NCI-H187 treated with DMSO at 0.1 percent for 48 hours (cell line): ENCODE data around the gene ZNF628.

Experiments used
- DNase-seq: peaks from one replicate; lab custom pipeline; 2025; lab: John Stamatoyannopoulos, UW

The ZNF628 gene

DNA sequence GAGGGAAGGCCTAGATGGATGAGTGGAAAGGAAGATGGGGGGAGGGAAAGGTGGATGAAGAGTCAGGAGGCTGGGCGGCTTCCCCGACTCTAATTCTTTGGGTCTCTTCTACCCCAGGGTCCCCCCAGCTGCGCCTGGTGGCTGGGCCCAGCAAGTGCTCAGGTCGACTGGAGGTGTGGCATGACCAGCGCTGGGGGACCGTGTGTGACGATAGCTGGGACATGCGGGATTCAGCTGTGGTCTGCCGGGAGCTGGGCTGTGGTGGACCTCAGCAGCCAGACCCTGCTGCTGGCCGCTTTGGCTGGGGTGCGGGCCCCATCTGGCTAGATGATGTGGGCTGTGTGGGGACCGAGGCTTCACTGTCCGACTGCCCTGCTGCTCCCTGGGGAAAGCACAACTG is 21.3 kb downstream of the ZNF628 start:
- no peak for DNase-seq

DNA sequence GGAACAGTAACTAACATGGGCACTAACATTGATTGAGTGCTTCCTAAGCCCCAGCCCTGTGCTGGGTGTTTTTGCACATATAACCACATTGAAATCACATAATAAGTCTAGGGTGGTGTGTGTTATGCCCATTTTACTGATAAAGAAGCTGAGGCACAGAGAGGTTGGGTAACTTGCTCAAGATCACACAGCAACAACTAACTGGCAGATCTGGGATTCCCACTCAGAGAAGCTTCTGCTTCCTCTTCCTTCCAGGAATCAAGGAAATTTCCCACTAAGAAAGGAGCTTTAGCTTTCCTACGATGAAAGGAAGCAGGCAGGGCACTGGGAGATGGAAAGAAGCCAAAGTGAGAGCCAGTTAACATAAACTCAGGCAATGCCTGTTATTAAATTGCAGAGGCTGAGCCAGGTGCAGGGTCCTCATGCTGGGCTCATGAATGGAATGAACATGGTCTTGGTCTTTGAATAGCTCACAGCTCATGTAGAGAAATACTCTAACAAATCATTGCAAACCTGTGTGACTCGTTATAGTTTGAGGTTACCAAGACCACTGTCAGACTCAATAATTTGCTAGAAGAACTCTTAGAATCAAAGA is 21.9 kb downstream of the ZNF628 start:
- no peak for DNase-seq

DNA sequence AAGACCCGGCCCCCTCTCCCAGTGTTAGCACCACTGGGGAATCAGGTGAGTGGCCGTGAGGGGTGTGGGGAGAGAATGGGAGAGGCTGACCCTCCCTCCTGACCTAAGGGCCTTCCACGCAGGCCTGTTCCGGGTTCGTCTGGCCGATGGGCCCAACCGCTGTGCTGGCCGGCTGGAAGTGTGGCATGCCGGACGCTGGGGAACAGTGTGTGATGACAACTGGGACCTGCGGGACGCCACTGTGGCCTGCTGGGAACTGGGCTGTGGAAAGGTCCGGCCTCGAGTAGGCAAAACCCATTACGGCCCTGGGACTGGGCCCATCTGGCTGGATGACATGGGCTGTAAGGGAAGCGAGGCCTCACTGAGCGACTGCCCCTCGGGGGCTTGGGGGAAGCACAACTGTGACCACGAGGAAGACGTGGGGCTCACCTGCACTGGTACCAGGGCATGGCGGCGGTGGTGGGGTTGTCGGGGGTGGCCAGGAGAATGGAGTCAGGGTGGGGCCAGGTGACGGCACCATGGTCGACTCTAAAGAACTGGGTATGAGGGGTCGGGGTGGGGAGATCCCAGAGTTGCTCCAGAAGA is 24.0 kb downstream of the ZNF628 start:
- no peak for DNase-seq

DNA sequence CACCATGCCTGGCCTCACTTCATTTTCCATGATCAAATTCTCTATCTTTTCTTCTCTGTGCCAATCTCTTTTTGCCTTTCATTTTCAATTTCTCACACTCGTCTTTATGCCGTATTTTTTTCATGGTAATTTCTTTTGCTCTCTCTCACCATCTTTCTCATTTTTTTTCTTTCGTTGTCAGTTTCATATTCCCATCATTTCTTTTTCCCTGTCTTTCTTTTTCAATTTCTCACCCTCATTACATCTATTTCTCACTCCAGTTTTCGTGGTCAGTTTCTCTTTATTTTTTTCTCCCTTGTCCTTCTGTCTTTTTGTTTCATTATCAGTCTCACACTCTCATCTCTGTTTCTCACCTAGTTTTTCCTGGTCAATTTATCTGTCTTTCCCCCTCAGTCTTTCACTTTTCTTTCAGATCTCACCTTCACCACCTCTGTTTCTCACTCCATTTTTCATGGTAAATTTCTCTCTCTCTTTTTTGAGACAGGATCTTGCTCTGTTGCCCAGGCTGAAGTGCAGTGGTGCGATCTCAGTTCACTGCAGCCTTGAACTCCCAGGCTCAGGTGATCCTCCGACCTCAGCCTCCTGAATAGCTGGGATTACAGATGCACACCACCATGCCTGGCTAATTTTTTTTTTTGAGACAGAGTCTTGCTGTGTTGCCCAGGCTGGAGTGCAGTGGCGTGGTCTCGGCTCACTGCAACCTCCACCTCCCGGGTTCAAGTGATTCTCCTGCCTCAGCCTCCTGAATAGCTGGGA is 26.0 kb downstream of the ZNF628 start:
- DNase-seq = no peak

DNA sequence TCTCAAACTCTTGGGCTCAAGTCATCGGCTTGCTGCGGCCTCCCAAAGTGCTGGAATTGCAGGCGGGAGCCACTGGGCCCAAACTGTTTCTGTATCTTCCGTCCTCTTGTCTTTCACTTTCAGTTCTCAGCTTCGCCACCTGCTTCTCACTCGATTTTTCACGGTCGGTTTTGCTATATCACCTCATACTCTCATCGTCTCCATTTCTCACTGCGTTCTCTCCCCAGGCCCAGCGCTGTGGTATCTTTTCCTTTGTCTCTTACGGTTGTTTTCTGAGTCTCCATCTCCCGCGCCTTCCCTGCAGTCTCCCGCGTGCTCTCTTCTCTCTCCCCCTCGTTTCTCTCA is 26.7 kb downstream of the ZNF628 start:
- DNase-seq = no peak

DNA sequence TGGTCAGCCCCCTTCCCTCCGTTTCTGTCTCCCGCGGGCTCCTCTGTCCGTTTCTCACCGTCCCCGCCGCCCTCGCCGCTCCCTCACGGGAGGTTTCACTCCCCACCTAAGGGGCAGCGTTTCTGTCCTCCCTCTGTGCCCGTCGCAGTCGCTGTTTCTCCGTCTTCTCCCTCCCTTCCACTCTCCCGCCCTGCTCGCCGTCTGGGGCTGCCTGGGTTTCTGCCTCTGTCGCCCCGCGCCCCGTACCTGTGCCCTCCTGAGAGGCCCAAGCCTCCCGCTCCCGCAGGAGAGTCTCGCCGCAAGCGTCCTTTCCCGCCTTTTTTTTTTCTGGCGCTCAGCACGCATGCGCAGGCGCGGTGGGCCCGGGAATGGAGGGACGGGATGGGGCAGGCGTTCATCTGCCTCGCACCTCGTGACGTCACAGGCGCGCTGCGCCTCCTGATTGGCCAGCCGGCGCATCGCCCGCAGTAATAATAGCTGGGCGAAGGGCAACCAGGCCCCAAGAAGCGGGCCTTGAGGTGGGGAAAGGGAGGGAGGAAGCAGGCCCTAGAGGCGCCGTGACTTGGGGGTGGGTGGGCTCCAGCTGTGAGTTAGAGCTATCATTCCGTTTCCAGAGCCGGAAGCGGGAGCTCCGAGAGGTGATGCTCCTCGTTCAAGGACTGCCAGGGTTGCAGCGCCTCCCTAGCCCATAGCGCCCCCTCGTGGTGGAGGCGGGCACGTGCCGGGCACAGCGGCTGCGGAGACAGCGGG is 27.3 kb downstream of the ZNF628 start:
- peak; percentile 41 for DNase-seq

DNA sequence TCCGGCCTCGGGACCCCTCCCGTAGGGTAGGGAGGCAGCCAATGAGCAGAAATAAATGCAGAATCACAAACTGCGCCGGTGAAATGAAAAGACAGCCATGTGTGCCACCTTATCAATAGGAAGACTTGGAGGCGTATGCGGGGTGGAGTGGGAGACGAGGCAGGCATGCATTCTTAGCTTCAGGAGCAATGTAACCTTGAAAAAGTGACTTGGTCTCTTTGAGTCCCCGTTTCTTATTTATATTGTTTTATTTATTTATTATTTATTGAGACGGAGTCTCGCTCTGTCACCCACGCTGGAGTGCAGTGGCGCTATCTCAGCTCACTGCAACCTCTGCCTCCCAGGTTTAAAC is 27.8 kb downstream of the ZNF628 start:
- no peak for DNase-seq

DNA sequence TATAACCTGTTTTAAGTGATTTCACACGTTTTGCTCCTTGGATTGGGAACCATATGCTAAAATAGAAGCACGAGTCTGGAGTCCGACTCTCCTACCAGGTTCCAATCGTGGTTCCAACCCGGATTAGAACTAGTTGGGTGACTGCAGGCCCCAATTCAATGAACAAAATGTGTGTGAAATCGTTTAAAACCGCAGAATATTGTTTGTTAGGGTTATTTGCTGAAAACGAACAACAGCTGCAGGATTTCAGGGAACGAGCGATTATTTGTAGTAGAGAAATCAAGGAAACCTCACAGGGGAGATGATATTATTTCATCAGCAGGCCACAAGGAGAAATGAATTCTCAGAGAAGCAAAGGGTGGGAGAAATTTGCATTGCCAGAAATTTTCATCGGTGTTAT is 28.6 kb downstream of the ZNF628 start:
- DNase-seq = no peak

DNA sequence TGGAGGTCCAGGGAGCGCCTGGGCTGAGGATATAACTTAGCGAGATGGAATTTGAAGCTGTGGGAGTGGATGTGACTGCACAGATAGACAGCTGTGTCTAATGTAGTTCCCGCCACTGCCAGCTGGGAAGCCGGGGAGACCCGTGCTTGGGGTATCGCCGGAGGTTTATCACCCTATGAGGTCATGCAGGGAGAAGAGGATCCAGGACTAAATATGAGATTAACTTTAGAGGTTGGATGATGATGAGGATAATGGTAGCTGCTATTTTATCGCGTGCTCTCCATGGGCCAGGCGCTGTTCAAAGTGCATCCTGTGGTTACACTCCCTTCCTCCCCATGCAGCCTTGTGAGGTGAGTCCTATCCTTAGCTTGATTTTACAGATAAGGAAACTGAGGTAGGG is 31.7 kb downstream of the ZNF628 start:
- DNase-seq = no peak

DNA sequence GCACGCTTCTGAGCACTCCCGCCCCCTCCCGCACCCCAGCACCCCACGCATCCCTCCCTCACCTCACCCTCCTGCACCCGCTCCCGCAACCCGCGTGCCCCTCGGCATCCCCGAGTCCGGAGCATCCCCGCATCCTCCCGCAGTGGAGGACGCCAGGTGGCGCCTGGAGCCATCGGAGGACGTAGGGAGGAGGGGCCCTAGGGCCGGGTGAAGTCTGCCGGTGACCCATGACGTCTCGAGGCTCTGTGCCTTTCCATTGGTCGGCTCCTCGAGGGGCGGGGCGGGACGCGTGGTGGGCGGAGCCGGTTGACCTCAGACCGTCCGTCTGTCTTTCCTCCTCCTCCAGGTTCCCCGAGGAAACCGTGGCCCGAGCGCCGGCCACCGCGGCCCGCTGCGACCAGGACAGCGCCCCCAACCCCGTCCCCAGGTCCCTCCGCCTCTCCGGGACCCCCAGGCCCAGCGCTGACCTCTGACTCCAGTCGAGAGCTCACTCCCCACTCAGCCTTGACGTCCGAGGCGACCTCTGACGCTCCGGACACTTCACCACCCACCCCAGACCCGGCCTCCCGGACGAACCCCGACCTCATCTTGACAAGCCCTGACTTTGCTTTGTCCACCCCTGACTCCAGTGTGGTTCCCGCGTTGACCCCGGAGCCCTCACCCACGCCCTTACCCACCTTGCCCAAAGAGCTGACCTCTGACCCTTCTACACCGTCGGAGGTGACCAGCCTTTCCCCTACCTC is 40.6 kb downstream of the ZNF628 start:
- DNase-seq = peak; percentile 65

DNA sequence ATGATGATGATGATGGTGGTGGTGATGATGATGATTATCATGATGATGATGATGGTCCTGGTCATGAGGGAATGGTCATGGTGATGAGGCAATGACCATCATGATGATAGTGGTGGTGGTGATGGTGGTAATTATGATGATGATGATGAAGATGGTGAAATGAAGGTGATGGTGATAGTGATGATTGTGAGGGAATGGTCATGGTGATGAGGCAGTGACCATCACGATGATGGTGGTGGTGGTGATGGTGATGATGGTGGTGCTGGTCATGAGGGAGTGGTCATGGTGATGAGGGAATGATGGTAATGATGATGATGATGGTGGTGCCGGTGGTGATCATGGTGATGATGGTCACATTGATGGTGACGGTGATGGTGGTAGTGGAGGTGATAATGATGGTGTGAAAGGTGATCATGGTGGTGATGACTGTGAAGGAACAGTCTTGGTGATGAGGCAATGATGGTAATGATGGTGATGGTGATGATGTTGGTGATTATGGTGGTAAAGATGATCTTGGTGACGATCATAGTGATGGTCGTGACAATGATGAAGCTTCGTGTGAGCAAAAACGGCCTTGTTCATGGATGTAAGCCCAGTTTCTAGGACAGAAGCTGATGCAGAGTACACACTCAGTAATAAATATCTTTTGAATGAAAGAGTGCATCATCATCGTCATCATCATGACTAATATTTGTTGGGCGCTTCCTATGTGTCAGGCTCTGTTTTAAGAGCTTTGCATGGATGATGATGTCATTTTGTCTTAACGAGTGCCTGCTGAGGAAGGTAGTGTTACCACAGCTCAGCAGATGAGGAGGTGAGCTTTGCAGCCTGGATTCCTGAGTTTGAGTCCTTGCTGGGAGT is 43.3 kb downstream of the ZNF628 start:
- no peak for DNase-seq

DNA sequence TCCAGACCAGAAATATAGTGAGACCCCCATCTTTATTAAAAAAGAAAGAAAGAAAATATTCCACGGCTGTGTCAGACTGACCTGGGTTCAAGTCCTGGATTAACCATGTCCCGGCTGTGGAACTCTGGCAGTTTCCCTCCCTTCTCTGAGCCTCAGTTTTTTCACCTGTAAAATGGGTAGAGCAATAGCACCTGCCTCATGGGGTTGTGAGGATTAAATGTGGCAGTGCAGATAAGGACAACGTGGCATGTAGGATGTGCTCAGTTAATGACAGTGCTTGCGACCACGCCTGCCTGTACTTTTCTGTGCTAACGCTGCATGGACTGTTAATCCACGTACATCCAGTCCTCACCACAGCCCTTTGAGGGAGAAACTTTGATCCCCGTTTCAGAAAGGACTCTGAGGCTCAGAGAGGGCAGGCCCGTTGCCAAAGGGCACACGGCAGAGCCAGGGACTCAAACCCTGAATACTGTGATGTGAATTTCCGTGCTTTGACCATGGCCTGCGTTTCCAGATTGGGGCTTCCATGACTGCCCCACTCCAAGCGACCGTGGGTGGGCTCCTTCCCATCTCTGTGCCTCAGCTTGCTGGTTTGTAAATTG is 44.4 kb downstream of the ZNF628 start:
- DNase-seq = no peak

DNA sequence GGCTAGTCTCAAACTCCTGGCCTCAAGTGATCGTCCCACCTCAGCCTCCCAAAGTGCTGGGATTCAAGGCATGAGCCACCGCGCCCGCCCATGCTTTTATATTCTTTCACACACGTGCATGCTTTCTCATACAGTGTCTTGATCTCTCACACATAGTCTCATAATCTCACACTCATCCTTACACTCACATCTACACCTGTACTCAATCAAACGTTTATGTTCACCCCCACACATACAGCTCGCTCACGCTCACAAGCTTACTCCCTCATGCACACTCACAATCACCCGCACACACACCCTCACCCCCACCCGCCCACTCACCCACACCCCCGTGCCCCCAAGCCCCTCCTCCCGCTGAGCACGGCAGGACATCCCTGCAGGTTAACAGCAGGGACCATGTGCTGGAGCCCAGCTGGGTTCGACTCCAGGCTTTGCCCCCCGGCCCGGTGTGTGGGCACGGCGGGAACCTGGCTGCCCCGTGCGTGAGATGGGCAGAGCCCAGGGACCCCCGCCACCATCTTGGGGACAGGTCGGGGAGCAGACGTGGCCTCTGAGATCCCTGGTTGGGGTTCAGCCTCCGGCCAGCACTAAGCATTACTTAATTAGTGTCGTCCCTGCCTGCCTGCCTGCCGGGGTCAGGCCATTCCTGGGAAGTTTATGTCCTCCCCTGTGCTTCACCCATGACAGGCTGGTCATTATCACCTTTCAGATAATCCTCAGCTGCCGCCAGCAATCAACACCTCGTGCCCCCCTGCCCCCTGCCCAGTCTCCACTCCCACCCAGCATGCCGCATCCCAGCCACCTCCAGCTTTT is 49.1 kb downstream of the ZNF628 start:
- DNase-seq = no peak

DNA sequence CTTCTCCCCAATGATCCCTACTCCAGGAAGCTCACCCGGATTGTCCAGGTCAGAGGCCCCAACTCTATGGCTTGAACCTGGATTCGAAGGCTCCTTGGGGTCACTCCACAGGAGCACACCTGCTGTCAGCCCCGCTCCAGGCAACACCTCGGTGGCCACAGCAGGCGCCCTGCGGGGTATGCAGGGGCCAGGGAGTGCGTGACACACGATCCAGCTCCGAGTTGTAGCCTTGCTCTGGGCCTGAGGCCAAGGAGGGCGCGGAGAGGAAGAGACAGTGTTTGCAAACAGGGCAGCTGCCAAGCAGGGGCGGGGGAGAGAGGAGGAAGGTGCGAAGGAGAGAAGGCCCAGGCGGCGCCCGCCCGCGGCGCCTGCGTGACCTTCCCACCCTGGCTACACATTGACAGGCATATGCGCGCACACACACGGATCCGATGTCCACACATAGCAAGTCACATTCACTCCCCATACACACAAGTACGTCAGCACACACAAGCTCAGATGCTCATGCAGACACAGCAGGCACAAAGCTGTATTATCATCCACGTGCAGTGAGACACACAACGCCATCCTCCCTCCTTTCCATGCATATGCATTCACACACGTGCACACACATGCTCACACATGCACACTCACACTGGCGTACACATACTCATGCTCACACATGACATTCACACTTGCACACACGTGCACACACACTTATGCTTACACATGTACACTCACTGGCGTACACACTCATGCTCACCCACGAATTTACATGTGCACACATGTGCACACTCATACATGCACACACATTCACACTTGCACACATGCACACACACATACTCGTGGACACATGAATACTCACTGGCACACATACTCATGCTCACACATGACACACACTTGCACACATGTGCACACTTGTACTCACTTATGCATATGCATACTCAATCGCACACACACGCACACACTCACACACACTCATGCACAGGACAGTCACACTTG is 50.1 kb downstream of the ZNF628 start:
- DNase-seq = no peak

DNA sequence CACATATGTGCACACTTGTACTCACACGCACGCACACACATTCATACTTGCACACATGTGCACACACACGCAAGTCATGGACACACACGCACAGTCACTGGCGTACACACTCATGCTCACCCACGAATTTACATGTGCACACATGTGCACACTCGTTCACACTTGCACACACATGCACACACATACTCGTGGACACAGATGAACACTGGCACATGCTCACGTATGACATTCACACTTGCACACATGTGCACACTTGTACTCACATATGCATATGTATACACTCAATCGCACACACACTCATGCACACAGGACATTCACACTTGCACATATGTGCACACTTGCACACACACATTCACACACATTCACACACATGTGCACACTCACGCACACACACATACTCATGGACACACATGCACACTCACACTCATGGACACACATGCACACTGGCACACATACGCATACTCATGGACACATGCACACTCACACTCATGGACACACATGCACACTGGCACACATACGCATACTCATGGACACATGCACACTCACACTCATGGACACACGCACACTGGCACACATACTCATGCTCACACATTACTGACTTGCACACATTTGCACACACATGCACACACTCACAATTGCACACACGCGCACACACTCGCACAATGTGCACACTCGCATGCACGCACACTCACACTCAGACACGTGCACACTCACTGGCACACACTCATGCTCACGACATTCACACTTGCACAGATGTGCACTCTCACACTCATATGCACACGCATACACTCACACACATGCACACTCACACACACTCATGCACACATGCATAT is 51.0 kb downstream of the ZNF628 start:
- no peak for DNase-seq

DNA sequence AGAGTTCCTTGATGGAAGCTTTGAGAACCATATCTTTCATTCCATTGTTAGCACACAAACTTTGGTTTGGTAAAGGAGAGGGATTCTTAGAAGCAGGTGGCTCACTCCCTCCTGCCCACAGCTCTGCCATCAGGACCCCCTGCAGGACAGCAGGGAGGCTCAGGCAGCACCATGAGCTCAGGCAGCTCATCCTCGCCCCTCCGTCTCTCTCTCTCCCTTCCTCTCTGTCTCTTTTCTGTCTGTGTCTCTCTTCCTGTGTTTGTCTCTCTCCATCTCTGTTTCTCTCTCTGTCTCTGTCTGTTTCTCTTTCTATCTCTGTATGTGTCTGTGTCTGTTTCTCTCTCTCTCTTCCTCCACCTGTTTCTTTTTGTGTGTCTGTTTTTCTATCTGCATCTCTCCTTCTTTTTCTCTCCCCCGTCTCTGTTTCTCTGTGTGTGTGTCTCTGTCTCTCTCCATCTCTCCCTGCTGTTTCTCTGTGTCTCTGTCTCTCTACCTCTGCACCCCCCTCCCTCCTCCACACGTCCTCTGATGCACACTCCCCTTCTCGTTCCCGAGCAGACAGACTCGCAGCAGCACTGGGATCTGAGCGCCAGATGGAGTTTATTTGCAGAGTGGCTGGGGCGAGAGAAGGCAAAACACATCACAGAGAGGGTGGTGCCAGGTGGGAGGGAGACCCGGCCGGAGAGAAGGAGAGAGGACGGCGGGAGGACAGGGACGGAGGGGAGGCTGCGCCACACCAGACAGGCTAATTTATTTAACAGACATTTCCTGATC is 51.8 kb downstream of the ZNF628 start:
- DNase-seq = no peak

DNA sequence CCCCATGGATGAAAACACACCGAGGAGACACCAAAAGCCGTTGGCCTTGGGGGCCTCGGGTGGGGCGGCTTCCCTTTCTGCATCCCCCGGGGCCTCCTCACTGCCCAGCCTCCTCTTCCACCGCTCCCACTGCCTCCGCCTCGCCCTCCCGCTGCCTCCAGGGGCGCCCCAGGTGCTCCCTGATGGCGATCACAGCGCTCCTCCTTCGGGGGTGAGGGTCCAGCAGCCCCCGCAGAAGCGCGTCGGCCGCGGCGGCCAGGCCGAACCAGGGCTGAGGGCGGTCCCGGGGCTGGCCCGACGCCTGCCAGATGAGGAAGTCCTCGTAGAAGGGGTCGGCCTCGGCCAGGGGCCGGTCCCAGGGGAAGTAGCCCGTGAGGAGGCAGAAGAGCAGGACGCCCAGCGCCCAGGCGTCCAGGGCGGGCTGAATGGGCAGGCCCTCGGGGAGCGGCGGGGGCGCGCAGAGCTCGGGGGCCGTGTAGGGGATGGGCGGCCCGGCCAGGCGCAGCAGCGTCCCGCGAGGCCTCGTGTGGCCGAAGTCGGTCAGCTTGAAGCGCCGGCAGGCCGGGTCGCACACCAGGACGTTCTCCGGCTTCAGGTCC is 53.3 kb downstream of the ZNF628 start:
- no peak for DNase-seq
